Measurements from ENCODE around the gene RNF113B.

The RNF113B gene

DNA sequence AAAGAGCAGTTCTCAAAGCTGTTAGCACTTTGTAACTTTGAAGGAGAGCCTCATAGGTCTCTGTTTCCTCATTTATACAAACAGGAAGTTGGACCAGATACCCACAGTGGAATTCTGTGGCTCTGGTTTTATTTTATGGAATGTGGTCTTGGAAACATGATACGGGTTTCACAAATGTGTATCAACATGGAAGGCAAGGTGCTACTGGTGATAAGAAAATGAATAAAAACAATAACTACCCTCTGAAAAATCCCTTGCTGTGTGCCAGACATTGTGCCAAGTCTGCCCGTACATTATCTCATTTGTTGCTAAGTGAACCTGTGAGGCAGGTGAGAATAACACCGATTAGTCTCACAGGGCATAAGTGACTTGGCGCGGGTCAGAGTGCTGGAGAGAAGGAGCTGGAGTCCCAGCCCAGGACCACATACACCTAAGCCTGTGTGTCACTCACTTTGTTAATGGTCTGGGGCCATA is 45.0 kb upstream of the RNF113B start:
- in situ Hi-C loops (cut with MboI; ENCODE audit: low pct_unique_long_range_greater_than_20kb, low sequenced_read_pairs, unreplicated experiment): no loop called here
- DNase-seq (ENCODE audit: low spot score): no peak
- no peak for TF ChIP-seq CTCF (IDR thresholded peaks at IDR 0.05; ENCODE audit: extremely low read depth, insufficient read depth, missing control alignments)

DNA sequence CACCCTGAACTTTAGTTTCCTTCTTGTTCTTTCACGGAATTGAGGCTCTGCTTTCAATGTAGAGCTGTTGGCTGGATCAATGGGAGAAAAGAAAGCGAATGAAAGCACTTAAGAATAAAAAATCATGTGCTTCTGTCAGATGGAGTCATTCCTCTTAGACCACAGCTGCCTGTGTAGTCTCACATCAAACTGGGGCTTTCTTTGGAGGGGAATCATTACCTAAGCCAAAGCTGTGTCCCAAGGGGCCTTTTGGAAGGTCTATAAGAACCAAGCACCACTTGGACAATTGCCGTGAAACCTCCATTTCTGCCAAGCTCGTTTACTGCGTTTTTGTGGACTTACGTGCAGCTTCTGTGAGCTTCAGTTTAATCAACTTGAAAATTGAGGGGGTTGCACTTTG is 44.2 kb upstream of the RNF113B start:
- in situ Hi-C loops (cut with MboI; ENCODE audit: low pct_unique_long_range_greater_than_20kb, low sequenced_read_pairs, unreplicated experiment): no loop called here
- no peak for DNase-seq (ENCODE audit: low spot score)
- no peak for TF ChIP-seq CTCF (IDR thresholded peaks at IDR 0.05; ENCODE audit: extremely low read depth, insufficient read depth, missing control alignments)

GRCh38 chr13:98220271-98220791 is 43.3 kb upstream of the RNF113B start:
- no peak for TF ChIP-seq CTCF (IDR thresholded peaks at IDR 0.05; ENCODE audit: extremely low read depth, insufficient read depth, missing control alignments)
- no peak for DNase-seq (ENCODE audit: low spot score)
- in situ Hi-C loops (cut with MboI; ENCODE audit: low pct_unique_long_range_greater_than_20kb, low sequenced_read_pairs, unreplicated experiment): no loop called here

DNA sequence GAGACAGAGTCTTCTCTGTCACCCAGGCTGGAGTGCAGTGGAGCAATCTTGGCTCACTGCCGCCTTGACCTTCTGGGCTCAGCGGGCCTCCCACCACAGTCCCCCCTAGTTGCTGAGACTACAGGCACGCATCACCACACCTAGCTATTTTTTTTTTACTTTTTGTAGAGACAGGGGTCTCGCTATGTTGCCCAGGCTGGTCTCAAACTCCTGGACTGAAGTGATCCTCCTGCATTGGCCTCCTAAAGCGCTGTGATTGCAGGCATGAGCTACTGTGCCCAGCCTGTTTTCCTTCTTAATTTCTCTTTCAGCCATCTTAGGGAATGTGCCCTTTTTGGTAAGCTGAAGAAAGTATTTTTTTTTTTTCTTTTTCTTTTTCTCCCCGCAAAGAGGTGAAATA is 42.6 kb upstream of the RNF113B start:
- in situ Hi-C loops (cut with MboI; ENCODE audit: low pct_unique_long_range_greater_than_20kb, low sequenced_read_pairs, unreplicated experiment): no loop called here
- no peak for TF ChIP-seq CTCF (IDR thresholded peaks at IDR 0.05; ENCODE audit: extremely low read depth, insufficient read depth, missing control alignments)
- DNase-seq (ENCODE audit: low spot score): no peak

DNA sequence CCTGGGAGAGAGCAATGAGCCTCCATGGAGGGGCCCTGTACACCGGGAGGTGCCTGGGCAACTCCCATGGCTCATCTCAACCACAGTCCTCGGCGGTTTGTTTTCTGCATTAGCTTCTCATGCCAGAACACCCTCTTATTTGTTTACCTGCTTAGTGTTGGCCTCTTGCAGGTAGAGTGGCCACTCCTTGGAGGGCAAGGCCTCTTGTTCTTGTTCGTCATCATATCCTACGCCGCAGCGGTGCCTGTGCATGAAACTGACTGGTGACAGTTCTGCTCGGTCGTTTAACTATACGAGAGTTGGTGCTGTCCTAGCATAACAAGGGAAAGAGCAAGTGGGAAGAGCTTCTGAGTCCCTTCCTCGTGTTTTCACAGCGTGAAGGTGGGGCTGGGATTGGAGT is 40.5 kb upstream of the RNF113B start:
- in situ Hi-C loops (cut with MboI; ENCODE audit: low pct_unique_long_range_greater_than_20kb, low sequenced_read_pairs, unreplicated experiment): no loop called here
- DNase-seq (ENCODE audit: low spot score): no peak
- TF ChIP-seq CTCF (IDR thresholded peaks at IDR 0.05; ENCODE audit: extremely low read depth, insufficient read depth, missing control alignments): no peak

- in situ Hi-C loops (cut with MboI; ENCODE audit: low pct_unique_long_range_greater_than_20kb, low sequenced_read_pairs, unreplicated experiment): no loop called here
- TF ChIP-seq CTCF (IDR thresholded peaks at IDR 0.05; ENCODE audit: extremely low read depth, insufficient read depth, missing control alignments): no peak
- DNase-seq (ENCODE audit: low spot score): no peak
Observed at GRCh38 chr13:98216711-98217285, 39.7 kb upstream of the RNF113B start.
